ENCODE results near the gene AVEN. TPM values are rescaled to one million over a fixed set of nuclear protein-coding genes. Genes with fewer than 3 reads are reported as not detected.
"Not testable (repeated sequence)": the region's sequence is repeated elsewhere in the genome, so short reads cannot be mapped to it uniquely, and the experiment has no call there.

Gene AVEN
- total and polyA plus RNA-seq, 2 donors from 2014 or later = 6.4 to 7.1 TPM

DNA sequence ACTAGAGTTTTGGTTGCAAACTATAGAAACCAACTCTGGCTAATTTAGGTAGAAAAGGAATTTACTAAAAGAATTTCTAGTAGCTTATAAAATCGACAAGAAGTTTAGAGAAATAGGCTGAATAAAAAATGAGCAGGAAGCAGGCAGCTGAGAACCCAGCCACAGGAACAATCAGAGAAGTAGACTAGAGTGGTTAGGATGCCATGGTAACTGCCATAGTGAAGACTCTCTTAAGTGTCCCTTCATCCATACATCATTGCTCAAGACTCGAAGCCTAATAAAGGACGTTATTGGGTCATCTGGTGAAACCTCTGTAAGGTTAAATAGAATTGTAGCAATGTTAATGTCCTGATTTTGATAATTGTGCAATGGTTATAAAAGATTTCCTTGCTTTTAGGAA, 13.8 kb downstream of the AVEN start:
- no peak for FAIRE-seq
- no peaks in the 10 kb centered on the region for H3K36me3 ChIP-seq (ENCODE audit: control insufficient read depth in 2 of 3, insufficient read depth in 3 of 3, low read length in 3 of 3)
- TF ChIP-seq CTCF (IDR thresholded peaks at IDR 0.05; ENCODE audit: borderline replicate concordance, extremely low read depth, insufficient read depth) = no peak

DNA sequence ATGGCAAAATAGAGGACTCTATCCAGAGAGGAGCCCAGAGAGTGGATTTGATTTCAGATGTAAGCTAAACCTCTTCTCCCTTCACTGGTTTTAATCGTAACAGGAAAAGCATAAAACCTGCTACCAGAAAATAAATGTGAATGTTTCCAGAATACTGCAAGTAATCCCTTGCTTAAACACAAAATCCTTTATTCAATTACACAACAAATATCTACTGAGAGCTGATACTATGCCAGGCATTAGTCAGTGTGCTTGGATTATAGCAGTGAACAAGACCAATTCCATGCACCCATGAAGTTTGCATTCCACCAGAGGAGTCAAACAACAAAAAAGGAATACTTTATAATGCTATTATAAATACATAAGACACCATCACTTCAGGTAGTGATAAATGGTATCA, 15.1 kb downstream of the AVEN start:
- intact Hi-C loops (cut with DNase I) = no loop called here
- FAIRE-seq (no peak), DNase-seq (peak in 1 of 5 donors; percentile 5)
- Histone ChIP-seq H3K4me3 (ENCODE audit: low read length in 3 of 3) (no peak overlapping the region), H3K36me3 (ENCODE audit: control insufficient read depth in 2 of 3, insufficient read depth in 3 of 3, low read length in 3 of 3) (no peaks in the 10 kb centered on the region), H3K27me3 (ENCODE audit: control insufficient read depth, insufficient read depth, low read length) (no peaks in the 10 kb centered on the region), H3K9ac (ENCODE audit: low read length in 3 of 3) (no peak overlapping the region), H3K9me3 (ENCODE audit: control insufficient read depth in 2 of 3, insufficient read depth in 1 of 3, low read length in 3 of 3) (no peaks in the 10 kb centered on the region), H3K4me1 (ENCODE audit: control insufficient read depth in 2 of 3, insufficient read depth in 2 of 3, low read depth in 1 of 3, low read length in 3 of 3) (peaks cover 0 to 5% (median 0%) of the 10 kb centered on the region in 3 donors), H3K27ac (ENCODE audit: low read depth in 2 of 2, low read length in 2 of 2) (no peak overlapping the region)
- TF ChIP-seq CTCF (IDR thresholded peaks at IDR 0.05; ENCODE audit: borderline replicate concordance, extremely low read depth, insufficient read depth) = no peak

More for the DNA sequence above, 13.8 kb downstream of the AVEN start:
- no peak overlapping the region for H3K27ac ChIP-seq (ENCODE audit: low read depth in 2 of 2, low read length in 2 of 2)
- H3K4me1 ChIP-seq (ENCODE audit: control insufficient read depth in 2 of 3, insufficient read depth in 2 of 3, low read depth in 1 of 3, low read length in 3 of 3) = peaks cover 0 to 5% (median 0%) of the 10 kb centered on the region in 3 donors
- H3K27me3 ChIP-seq (ENCODE audit: control insufficient read depth, insufficient read depth, low read length) = no peaks in the 10 kb centered on the region
- no peaks in the 10 kb centered on the region for H3K9me3 ChIP-seq (ENCODE audit: control insufficient read depth in 2 of 3, insufficient read depth in 1 of 3, low read length in 3 of 3)
- no peak overlapping the region for H3K4me3 ChIP-seq (ENCODE audit: low read length in 3 of 3)
- intact Hi-C loops (cut with DNase I) = no loop called here
- no peak for DNase-seq
- H3K9ac ChIP-seq (ENCODE audit: low read length in 3 of 3) = no peak overlapping the region

DNA sequence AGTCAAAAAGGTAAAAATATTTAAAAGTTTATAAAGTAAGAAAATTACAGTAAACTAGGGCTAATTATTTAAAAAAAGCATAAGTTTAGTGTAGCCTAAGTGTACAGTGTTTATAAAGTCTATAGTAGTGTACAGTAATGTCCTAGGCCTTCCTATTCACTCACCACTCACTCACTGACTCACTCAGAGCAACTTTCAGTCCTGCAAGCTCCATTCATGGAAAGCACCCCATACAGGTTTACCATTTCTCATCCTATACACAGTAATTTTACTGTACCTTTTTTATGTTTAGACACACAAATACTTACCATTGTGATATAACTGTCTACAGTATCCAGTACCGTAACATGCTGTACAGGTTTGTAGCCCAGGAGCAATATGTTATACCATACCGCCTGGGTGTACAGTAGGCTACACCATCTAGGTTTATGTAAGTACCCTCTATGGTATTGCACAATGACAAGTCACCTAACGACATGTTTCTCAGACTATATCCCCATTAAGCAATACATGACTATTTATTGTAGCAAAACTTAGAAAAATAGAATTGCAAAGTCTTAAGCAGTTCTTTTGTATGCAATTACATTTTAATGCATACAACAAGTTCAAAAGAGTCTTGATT, 19.5 kb downstream of the AVEN start:
- H3K9ac ChIP-seq (ENCODE audit: low read length in 3 of 3) = no peak overlapping the region
- no peaks in the 10 kb centered on the region for H3K9me3 ChIP-seq (ENCODE audit: control insufficient read depth in 2 of 3, insufficient read depth in 1 of 3, low read length in 3 of 3)
- FAIRE-seq = no peak
- no peak overlapping the region for H3K27ac ChIP-seq (ENCODE audit: low read depth in 2 of 2, low read length in 2 of 2)
- no peaks in the 10 kb centered on the region for H3K27me3 ChIP-seq (ENCODE audit: control insufficient read depth, insufficient read depth, low read length)
- H3K36me3 ChIP-seq (ENCODE audit: control insufficient read depth in 2 of 3, insufficient read depth in 3 of 3, low read length in 3 of 3) = no peaks in the 10 kb centered on the region
- intact Hi-C loops (cut with DNase I) = no loop called here
- no peak for DNase-seq
- H3K4me3 ChIP-seq (ENCODE audit: low read length in 3 of 3) = no peak overlapping the region
- H3K4me1 ChIP-seq (ENCODE audit: control insufficient read depth in 2 of 3, insufficient read depth in 2 of 3, low read depth in 1 of 3, low read length in 3 of 3) = peaks cover 0 to 9% (median 0%) of the 10 kb centered on the region in 3 donors
- no peak for TF ChIP-seq CTCF (IDR thresholded peaks at IDR 0.05; ENCODE audit: borderline replicate concordance, extremely low read depth, insufficient read depth)

DNA sequence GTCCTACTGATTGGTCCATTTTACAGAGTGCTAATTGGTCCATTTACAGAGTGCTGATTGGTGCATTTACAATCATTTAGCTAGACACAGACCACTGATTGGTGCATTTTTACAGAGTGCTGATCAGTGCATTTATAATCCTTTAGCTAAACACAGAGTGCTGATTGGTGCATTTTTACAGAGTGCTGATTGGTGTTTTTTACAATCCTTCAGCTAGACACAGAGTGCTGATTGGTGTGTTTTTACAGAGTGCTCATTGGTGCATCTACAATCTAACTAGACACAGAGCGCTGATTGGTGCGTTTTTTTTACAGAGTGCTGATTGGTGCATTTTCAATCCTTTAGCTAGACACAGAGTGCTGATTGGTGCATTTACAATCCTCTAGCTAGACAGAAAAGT, 20.3 kb downstream of the AVEN start:
- intact Hi-C loops (cut with DNase I); DNase-seq; H3K4me1 ChIP-seq (ENCODE audit: control insufficient read depth in 2 of 3, insufficient read depth in 2 of 3, low read depth in 1 of 3, low read length in 3 of 3); H3K4me3 ChIP-seq (ENCODE audit: low read length in 3 of 3); H3K36me3 ChIP-seq (ENCODE audit: control insufficient read depth in 2 of 3, insufficient read depth in 3 of 3, low read length in 3 of 3); H3K27ac ChIP-seq (ENCODE audit: low read depth in 2 of 2, low read length in 2 of 2); H3K9ac ChIP-seq (ENCODE audit: low read length in 3 of 3); H3K9me3 ChIP-seq (ENCODE audit: control insufficient read depth in 2 of 3, insufficient read depth in 1 of 3, low read length in 3 of 3); H3K27me3 ChIP-seq (ENCODE audit: control insufficient read depth, insufficient read depth, low read length); FAIRE-seq: not testable (repeated sequence)
